ELF-1 (cell line): ENCODE measurements around the gene NEK7.

ENCODE experiments used
- DNase-seq: peaks from one replicate; pipeline ENCODE4 v3.0.0-alpha.2; 2016; ENCODE audit warnings: low read depth, low spot score

Gene NEK7

DNA sequence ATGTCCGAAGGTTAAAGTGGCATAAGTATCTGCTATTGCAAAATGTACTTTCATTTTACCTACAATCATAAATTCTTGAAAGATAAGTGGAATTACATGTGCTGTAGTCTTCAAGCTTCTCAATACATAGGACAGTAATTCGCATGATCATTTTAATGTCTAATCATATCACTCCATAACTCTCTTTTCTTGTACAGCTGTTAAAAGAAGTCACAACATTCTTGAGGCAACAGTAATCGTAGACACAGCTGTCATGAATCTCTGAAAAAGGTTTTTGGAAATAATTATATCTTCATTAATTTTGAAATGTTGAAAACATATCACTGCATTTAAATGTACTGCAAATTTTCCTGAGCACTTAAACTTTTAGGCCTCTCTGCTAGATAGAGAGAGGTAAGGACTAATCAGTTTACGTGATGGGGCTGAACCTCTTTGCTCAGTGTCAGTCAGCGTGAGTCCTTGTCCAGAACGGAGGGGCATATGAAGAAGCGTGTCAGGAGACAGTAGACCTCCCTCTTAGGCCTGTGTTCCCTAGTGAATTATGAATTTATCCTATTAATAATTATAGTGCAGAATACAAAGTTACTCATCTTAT is 133.4 kb downstream of the NEK7 start:
- no peak for DNase-seq

DNA sequence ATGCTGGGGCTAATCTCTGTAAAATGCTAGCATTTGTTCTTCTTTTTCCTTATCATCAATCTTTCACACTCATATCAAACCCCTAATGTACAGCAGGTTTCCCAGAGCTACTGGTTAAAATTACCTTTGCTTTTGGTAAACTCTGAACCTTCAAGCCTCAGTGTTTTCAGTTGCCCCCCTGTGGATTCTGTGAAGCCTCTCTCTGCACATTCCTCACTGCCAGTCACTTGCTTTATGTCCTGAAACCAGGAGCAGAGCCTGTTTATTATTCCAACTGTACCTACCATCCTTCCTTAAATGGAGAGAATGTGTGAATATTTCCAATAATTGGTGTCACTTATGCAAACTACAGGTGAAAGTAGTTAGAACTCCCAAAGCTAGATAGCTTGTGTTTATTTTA is 134.2 kb downstream of the NEK7 start:
- DNase-seq: peak; percentile 50

DNA sequence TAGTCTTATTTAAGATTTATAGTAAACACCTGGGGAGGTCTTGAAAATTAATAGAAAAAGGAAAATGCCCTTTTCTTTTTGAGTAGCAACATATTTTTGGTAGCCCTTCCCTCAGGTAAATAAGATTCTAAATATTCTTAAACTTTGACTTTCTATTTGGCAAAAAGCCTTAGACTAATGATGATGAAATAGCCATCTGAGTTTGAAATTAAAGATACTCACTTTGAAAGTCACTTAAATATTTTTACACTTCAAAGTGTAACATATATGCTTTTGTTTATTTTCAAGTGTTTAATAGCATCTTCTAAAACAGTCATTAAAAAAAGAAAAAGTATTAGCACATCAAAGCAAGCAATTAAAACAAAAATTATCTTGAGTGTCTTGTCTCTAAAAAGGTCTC is 135.1 kb downstream of the NEK7 start:
- no peak for DNase-seq

DNA sequence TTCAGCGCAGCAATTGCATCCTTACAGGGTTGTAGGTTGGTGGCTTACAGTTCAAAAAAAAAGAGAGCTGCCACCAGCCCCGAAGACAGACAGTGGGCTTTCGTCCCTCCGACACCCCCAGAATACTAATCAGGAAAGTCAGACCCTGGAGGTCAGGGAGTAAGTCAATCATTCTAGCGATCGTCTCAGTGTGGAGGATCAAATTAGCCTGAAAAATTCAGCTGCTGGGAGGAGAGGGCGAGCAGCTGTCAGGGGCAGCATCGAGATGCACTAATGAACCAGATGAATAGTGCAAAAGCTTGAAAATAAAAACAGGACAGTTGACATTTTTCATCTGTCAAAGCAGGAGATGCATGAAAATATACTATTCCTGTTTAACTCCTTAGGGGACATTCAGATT is 138.4 kb downstream of the NEK7 start:
- DNase-seq: no peak

DNA sequence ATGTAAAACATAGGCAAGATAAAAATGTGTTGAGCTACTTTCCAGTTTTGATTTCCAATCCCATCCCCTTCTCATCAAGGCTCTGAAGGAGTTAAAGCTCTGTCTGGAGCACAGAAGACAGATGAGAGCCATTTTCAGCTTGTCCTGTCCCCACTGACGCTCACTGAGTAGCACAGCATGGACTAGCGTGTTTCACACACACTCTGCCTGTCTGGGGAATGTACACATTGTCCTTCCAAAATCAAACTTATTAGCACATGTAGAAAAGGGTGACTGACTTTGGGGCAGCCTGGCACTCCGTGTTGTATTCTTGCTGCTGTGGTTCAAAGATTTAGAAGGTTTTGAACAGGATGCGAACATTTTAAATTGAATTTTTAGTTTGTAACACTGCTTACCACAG is 139.2 kb downstream of the NEK7 start:
- DNase-seq: no peak

DNA sequence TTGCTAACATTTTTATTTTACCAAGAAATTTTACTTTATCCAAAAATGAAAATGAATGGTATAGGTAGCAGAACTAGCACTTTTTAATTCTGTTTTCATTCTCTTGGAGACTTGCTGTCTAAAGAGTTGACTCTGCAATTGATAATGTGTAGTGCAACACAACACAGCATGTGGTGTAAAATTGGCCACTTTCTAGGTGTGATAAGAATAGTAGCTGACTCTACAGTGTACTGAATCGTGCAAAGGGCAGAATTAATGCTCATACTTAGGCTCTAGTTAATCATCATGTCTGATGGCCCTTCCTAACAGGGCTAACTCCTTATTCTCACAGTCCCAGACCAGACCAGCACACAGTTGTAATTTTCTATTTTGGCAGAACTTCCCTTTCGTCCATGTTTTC is 140.5 kb downstream of the NEK7 start:
- no peak for DNase-seq

DNA sequence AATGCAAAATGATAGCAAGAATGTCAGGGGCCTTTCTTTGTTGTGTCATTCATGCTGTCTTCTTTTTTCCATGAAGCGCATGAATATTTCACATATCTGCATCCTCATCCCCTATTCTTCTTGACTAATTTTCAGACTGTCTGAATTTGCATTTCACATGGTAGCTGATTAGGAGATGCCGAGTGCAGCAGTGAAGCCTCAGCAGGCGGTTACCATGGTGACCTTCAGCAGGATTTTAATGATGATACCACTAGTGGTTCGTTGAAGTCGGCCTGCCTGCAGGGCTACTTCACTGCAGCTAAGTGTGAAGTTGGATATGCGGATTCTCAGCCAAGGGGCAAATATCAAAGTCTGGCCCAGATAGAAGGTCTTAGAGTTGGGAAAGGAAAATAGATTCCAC is 141.8 kb downstream of the NEK7 start:
- peak; percentile 45 for DNase-seq

DNA sequence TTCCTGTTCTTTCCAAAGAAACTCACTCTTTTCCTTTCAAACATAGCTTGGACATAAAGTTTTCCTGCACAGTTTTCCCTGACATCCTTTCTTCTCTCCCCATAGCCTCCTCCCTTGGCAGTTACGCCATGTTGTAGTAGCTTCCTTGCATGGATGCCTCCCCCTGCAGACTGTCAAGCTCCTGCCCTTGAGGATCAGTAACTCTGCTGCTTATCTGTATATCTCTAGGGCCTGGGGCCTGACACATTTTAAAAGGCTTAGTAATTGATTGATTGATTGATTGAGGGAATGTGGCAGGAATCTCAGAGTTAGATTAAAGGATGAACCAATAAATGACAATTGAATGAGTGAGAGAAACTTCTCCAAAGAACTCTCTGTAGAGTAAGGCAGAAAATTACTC is 143.7 kb downstream of the NEK7 start:
- peak; percentile 35 for DNase-seq

DNA sequence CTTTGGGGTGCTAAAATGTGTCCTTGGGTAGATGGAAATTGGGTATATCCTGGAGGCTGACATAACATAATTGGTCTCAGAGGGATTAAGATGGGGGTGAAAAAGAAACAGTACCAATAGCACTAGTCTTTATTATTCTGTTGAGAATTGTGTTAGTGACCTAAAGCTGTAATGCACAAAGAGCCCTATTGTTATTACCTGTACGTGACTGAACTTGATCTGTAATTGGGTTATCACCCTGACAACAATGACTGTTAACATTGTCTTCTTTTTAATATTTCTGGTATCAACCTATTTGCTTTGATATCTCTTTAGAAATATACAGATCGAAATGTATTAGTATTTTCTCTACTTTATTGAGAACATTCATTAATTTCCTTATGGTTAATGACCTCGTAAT is 147.6 kb downstream of the NEK7 start:
- DNase-seq: no peak

DNA sequence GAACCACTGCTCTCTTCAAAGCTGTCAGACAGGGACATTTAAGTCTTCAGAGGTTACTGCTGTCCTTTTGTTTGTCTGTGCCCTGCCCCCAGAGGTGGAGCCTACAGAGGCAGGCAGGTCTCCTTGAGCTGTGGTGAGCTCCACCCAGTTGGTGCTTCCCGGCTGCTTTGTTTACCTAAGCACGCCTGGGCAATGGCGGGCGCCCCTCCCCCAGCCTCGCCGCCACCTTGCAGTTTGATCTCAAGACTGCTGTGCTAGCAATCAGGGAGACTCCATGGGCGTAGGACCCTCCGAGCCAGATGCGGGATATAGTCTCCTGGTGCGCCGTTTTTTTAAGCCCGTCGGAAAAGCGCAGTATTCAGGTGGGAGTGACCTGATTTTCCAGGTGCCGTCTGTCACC is 158.0 kb downstream of the NEK7 start:
- peak; percentile 87 for DNase-seq

DNA sequence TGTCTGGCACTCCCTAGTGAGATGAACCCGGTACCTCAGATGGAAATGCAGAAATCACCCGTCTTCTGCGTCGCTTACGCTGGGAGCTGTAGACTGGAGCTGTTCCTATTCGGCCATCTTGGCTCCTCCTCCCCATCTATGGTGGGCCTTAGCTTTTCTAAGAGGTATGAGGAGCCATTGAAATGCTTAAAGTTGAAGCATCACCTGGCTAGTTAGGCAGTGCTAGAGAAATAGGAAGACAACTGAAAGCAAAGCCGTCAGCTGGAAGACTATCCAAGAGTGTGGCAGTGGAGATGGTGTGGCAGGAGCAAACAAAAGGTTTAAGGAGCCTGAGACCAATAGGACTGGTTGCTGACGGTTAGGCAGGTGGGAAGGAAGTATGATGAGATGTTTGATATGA is 158.5 kb downstream of the NEK7 start:
- peak; percentile 11 for DNase-seq

DNA sequence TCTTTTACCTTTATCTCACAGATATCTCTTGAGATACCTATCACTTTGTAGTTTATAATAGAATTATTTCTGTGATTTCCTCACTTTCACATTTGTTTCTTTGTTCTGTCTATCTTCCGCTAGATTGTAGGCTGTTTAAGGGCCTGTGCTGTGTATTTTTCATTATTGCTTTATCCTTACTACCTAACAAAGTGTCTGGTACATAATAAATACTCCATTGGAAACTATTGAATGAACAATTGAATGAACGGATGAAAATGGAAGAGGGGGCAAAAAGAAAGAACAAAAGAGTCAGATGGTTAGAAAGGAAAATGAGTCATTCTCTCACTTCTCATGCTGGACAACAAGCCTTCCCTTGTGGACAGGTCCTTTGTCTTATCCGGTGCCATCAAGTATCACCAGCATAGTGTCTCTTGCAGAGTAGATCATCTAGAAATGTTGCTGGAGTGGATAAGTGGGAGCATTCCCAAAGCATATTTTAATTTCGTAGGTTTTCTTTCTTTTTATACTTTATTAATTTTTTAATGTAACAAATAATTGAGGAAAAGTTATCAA is 159.8 kb downstream of the NEK7 start:
- DNase-seq: no peak

DNA sequence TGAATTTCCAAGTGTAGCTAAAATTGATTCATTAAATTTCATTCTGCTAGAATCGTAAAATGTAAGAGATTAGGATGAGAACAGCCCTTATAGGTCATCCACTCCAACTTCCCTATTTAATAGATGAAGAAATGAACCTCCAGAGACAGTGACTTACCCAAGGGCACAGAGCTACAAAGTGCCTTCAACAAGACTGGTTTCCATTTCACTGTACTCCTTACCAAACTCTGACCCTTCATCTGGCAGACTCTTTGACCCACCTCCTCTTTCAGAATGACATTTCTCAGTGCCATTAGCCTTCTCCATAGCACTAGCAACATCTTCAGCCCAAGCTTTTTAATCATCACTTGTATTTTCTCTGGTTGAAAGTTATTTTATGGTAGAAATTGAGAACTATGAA is 161.3 kb downstream of the NEK7 start:
- DNase-seq: no peak

DNA sequence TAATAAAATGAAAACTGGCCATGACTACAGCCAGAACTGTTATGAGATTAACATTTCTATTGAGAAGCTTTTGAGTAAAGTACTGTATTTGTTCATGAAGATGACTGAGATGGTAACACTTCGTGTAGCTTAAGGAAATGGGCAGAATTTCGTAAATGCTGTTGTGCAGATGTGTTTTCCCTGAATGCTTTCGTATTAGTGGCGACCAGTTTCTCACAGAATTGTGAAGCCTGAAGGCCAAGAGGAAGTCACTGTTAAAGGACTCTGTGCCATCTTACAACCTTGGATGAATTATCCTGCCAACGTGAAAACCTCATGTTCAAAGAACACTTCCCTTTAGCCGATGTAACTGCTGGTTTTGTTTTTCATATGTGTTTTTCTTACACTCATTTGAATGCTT is 164.0 kb downstream of the NEK7 start:
- DNase-seq: no peak

DNA sequence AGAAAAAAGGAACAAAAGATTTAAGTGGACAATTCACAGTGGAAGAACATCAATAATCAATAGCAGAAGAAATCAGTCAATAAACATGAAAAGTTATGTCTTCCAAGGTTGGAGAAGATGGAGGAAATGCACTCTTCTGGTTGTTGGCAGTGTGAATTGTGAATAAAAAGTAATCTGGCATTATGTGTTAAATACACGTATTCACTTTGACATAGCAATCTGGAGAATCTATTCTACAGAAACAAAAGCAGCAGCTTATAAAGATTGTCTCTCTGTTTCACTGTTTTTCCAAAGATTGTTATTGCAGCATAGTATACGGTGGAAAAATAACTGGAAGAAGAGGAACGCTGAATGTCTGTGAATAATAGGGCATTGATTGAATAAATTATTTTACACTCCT is 169.4 kb downstream of the NEK7 start:
- no peak for DNase-seq

DNA sequence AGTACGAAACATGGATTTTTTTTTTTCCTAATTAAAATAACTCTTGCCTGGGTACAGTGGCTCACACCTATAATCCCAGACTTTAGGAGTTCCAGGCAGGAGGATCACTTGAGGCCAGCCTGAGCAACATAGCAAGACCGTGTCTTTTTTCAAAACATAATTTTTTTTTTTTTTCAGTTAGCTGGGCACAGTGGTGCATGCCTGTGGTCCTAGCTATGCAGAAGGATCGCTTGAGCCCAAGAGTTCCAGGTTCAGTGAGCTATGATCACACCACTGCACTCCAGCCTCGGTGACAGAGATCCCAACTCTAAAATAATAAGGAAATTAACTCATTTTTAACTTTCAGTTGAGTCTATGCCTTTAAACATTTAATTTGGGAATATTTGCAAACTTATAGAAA is 170.1 kb downstream of the NEK7 start:
- no peak for DNase-seq

DNA sequence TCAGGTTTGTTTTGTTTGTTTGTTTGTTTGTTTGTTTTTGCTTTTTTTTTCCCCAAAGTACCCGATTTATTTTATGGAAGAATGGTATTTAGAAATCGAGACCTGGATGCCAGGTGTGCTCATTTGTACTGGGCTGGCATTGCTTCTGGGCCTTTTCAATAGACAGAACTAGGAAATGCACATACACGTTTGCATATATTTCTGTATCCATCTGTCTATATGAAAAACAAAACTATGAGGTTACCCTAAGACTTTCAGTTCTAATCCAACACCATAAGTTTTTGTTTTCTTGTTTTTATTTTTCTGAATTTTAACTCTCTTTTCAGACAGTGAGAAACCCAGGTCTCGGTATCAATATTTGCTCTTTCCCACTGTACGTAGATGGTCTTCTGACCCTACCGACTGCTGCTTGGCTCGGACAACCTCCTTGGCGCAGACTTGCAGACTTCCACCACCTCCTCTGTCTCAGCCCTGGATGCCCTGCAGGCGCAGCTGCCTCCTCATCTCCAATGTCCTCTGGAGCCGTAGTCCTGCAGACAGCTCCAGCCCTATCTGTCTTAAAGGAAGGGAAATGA is 171.7 kb downstream of the NEK7 start:
- peak; percentile 35 for DNase-seq

DNA sequence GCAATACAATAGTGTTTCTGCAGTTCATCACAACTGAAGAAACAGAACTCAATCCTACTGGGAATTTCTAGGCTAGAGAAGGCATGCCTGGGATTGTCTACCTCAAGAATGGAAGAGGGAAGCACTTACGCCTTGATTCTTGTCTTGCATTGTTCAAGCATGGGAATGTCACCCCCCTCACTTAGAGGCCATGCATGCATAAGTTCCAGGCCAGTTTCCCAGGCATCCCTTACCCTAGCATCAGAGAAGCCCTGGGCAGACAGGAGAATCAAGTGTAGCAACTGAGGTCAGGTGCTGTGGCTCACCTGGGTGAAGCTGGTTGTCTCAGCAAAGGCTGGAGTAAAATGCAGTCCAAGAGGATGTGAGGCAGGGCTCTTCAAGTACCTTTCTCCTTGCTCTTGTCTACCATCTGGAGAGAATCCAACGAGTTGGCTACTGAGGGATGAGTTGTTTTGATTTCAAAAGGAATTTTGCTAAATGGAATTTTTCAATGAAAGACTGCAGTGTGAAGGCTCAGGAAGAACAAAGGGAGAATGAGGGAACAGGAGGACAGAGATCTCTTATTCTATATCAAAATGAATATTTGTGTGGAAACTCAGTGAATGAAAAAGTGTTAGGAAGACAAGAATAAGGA is 174.3 kb downstream of the NEK7 start:
- DNase-seq: peak; percentile 3

DNA sequence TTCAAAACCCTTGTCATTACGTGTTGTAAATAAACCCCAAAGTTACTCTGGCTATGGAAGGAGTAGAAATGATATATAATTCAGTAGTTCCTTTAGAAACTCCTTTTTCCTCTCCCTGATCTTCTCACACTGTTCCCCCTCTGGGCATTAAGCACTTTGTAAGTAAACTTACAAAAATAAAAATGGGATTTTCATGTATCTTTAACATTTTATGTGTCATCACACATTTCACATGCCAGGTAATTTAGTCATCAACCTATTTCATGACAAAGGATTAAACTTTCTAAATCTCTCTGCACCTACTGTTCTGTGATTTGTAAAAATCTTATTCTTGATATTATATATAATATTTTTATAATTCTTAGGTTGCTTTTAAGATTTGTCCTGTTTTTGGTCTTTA is 176.9 kb downstream of the NEK7 start:
- DNase-seq: no peak

DNA sequence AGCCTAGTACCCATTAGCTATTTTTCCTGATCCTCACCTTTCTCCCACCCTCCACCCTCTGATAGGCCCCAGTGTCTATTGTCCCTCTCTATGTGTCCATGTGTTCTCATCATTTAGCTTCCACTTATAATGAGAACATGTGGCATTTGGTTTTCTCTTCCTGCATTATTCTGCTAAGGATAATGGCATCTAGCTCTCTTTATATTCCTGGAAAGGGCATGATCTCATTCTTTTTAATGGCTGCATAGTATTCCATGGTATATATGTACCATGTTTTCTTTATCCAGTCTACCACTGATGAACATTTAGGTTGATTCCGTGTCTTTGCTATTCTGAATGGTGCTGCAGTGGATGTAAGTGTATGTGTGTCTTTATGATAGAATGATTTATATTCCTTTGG is 178.9 kb downstream of the NEK7 start:
- DNase-seq: no peak

DNA sequence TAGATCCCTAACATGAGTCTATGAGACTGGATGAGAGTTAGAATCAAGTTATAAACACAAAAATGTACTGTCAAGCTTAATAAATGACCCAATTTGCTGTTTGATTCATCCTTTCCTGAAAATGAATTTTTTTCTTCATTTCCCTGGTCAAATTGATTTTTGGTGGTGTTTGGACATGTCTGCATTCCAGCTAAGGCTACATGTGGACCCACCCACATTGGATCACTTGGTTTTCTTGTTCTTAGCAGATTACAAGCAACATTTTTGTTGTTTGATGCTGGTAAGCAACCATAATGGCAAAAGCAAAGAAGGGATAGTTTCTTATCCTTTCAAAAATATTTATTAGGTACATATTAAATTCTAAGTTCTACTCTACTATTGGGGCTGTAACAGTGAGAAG is 181.1 kb downstream of the NEK7 start:
- no peak for DNase-seq

DNA sequence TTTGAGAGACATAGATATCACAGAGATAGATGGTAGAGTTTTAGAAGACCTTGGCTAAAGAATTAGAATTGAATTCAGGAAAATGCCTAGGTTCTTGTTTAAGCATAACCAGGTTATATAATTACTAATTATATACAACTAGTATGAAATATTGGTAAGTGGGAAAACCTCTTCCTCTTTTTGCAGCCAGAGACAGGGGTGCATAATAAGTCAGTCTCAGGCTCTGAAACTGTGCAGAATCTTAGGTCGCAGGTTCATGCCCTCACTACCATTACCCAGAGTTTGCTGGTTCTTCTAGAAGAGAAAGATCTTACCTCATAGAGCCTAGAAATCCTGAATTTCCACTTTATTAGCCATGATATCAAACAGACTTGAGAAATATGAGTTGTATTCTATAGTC is 183.3 kb downstream of the NEK7 start:
- no peak for DNase-seq

DNA sequence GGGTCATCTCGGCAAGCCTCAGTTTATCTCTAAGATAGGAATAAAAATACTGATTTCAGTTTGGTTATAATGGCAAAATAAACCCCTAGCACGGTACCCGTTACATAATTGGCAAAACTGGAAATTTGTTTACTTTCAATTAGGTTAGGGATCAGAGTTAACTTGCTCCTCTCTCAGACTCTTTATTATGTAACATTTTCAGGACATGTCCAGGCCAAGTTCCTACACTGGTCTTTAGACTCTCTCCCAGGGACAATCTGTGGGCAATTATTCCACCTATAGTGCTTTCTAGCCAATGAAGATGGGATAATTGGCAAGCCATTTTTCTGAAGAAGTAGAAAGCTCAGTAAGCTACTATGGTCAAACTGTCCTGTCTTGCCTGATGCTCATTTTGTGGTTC is 189.4 kb downstream of the NEK7 start:
- DNase-seq: no peak
